T47D (cell line): ENCODE data around the gene RASGRF1.

Experiments used
- DNase-seq, 2 experiments: peaks; one replicate each; pipeline versions ENCODE4 v3.0.0 to v3.0.0-alpha.2; 2011 to 2012; ENCODE audit warnings: low read depth in 1 of 2, low spot score in 1 of 2
- JUND ChIP-seq: IDR thresholded peaks from 2 replicates; pipeline ENCODE4 v1.6.1; 2012; ENCODE audit warnings: low read depth
- in situ Hi-C: cut with HindIII; loops from 2 replicates; pipeline ENCODE4 v1.10.0; 2016; ENCODE audit warnings: low sequenced_read_pairs, low pct_unique_long_range_greater_than_20kb

Gene RASGRF1

GRCh38 chr15:79053894-79054293, 36.7 kb downstream of the RASGRF1 start:
- in situ Hi-C loops = no loop called here
- no peak for DNase-seq
- no peak for TF ChIP-seq JUND

GRCh38 chr15:79051941-79052731, 38.4 kb downstream of the RASGRF1 start:
- in situ Hi-C loops = no loop called here

GRCh38 chr15:79051029-79051428, 39.6 kb downstream of the RASGRF1 start:
- in situ Hi-C loops = no loop called here
- no peak for DNase-seq
- TF ChIP-seq JUND = no peak

More at GRCh38 chr15:79051941-79052731, 38.4 kb downstream of the RASGRF1 start:
- no peak for TF ChIP-seq JUND
- no peak for DNase-seq

GRCh38 chr15:79050341-79050740, 40.2 kb downstream of the RASGRF1 start:
- in situ Hi-C loops = no loop called here
- no peak for DNase-seq
- TF ChIP-seq JUND = no peak

GRCh38 chr15:79049416-79049815, 41.2 kb downstream of the RASGRF1 start:
- DNase-seq = no peak
- no peak for TF ChIP-seq JUND
- in situ Hi-C loops = no loop called here

GRCh38 chr15:79047676-79048439, 42.7 kb downstream of the RASGRF1 start:
- no peak for TF ChIP-seq JUND
- no peak for DNase-seq
- in situ Hi-C loops = no loop called here

- in situ Hi-C loops = no loop called here
- no peak for TF ChIP-seq JUND
- DNase-seq = no peak
Measured at GRCh38 chr15:79046691-79047404, 43.7 kb downstream of the RASGRF1 start.

- no peak for TF ChIP-seq JUND
- in situ Hi-C loops = no loop called here
- DNase-seq = no peak
Measured at GRCh38 chr15:79045041-79045440, 45.5 kb downstream of the RASGRF1 start.

- in situ Hi-C loops = no loop called here
- no peak for DNase-seq
- no peak for TF ChIP-seq JUND
Measured at GRCh38 chr15:79042213-79042928, 48.2 kb downstream of the RASGRF1 start.

- in situ Hi-C loops = no loop called here
- no peak for TF ChIP-seq JUND
- DNase-seq = no peak
Measured at GRCh38 chr15:79041601-79042168, 48.9 kb downstream of the RASGRF1 start.

- in situ Hi-C loops = no loop called here
- DNase-seq = no peak
- no peak for TF ChIP-seq JUND
Measured at GRCh38 chr15:79037848-79038247, 52.7 kb downstream of the RASGRF1 start.

- no peak for DNase-seq
- in situ Hi-C loops = no loop called here
- no peak for TF ChIP-seq JUND
Measured at GRCh38 chr15:79036323-79036722, 54.3 kb downstream of the RASGRF1 start.
